Measurements from ENCODE around the gene CRX.
A peak's percentile ranks its signal among the peaks of the same experiment; 100 is the strongest.
"Not testable (repeated sequence)": the region's sequence is repeated elsewhere in the genome, so short reads cannot be mapped to it uniquely, and the experiment has no call there.

Gene CRX

GRCh38 chr19:47806435-47806834 lies 15.3 kb upstream of the CRX start:
- H3K36me3 ChIP-seq (ENCODE audit: insufficient read depth) = no peaks in the 10 kb centered on the region
- H3K4me1 ChIP-seq (ENCODE audit: low read depth, poor library complexity, severe bottlenecking) = no peaks in the 10 kb centered on the region
- no peak for TF ChIP-seq CTCF (conservative IDR thresholded peaks at IDR 0.05; ENCODE audit: low read depth, low read length)
- no peak overlapping the region for H3K4me2 ChIP-seq
- no peak overlapping the region for H3K9ac ChIP-seq
- H3K4me3 ChIP-seq (IDR thresholded peaks at IDR 0.05; ENCODE audit: insufficient read depth, low read depth, low read length) = no peak overlapping the region
- no peak overlapping the region for H2AFZ ChIP-seq (ENCODE audit: low read depth)
- H3K27ac ChIP-seq = no peak overlapping the region
- peaks cover 10% of the 10 kb centered on the region; the same call in 1 of the 2 replicates for H3K27me3 ChIP-seq (ENCODE audit: insufficient read depth, low read depth)
- no peaks in the 10 kb centered on the region for H3K79me2 ChIP-seq (ENCODE audit: insufficient read depth, low read depth)
- H4K20me1 ChIP-seq (ENCODE audit: insufficient read depth) = no peaks in the 10 kb centered on the region

GRCh38 chr19:47813304-47813994 lies 8.3 kb upstream of the CRX start:
- H3K79me2 ChIP-seq (ENCODE audit: insufficient read depth, low read depth) = no peaks in the 10 kb centered on the region
- peak; percentile 62; the same call in 1 of the 2 replicates for TF ChIP-seq CTCF (conservative IDR thresholded peaks at IDR 0.05; ENCODE audit: low read depth, low read length)
- peaks cover 46% of the 10 kb centered on the region for H3K27me3 ChIP-seq (ENCODE audit: insufficient read depth, low read depth)
- H3K4me2 ChIP-seq = no peak overlapping the region
- H3K9ac ChIP-seq = no peak overlapping the region
- H3K27ac ChIP-seq = no peak overlapping the region
- no peaks in the 10 kb centered on the region for H4K20me1 ChIP-seq (ENCODE audit: insufficient read depth)
- H3K36me3 ChIP-seq (ENCODE audit: insufficient read depth) = no peaks in the 10 kb centered on the region
- H3K4me1 ChIP-seq (ENCODE audit: low read depth, poor library complexity, severe bottlenecking) = no peaks in the 10 kb centered on the region
- H3K4me3 ChIP-seq (IDR thresholded peaks at IDR 0.05; ENCODE audit: insufficient read depth, low read depth, low read length) = no peak overlapping the region
- H2AFZ ChIP-seq (ENCODE audit: low read depth) = no peak overlapping the region

GRCh38 chr19:47813995-47814328 lies 7.8 kb upstream of the CRX start:
- Histone ChIP-seq H3K27ac (no peak overlapping the region), H3K27me3 (ENCODE audit: insufficient read depth, low read depth) (peaks cover 47% of the 10 kb centered on the region), H3K36me3 (ENCODE audit: insufficient read depth) (no peaks in the 10 kb centered on the region), H3K4me3 (IDR thresholded peaks at IDR 0.05; ENCODE audit: insufficient read depth, low read depth, low read length) (no peak overlapping the region), H3K79me2 (ENCODE audit: insufficient read depth, low read depth) (no peaks in the 10 kb centered on the region), H3K9ac (no peak overlapping the region), H2AFZ (ENCODE audit: low read depth) (no peak overlapping the region), H3K4me1 (ENCODE audit: low read depth, poor library complexity, severe bottlenecking) (no peaks in the 10 kb centered on the region), H3K4me2 (no peak overlapping the region), H4K20me1 (ENCODE audit: insufficient read depth) (no peaks in the 10 kb centered on the region)
- no peak for TF ChIP-seq CTCF (conservative IDR thresholded peaks at IDR 0.05; ENCODE audit: low read depth, low read length)

DNA sequence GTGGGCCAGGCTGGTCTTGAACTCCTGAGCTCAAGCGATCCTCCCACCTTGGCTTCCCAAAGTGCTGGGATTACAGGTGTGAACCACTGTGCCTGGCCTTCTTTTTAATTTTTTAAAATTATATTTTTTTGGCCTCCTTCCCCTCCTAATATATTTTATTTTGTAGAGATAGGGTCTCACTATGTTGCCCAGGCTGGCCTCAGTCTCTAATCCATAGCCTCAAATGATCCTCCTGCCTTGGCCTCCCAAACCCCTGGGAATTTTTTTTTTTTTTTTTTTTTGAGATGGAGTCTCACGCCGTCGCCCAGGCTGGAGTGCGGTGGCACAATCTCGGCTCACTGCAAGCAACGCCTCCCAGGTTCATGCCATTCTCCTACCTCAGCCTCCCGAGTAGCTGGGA lies 5.5 kb upstream of the CRX start:
- not testable (repeated sequence) for H4K20me1 ChIP-seq (ENCODE audit: insufficient read depth); H3K4me1 ChIP-seq (ENCODE audit: low read depth, poor library complexity, severe bottlenecking); H3K79me2 ChIP-seq (ENCODE audit: insufficient read depth, low read depth); H3K9ac ChIP-seq; H3K4me2 ChIP-seq; H2AFZ ChIP-seq (ENCODE audit: low read depth); H3K4me3 ChIP-seq (IDR thresholded peaks at IDR 0.05; ENCODE audit: insufficient read depth, low read depth, low read length); H3K36me3 ChIP-seq (ENCODE audit: insufficient read depth); H3K27ac ChIP-seq
- H3K27me3 ChIP-seq (ENCODE audit: insufficient read depth, low read depth) = peaks cover 70% of the 10 kb centered on the region

DNA sequence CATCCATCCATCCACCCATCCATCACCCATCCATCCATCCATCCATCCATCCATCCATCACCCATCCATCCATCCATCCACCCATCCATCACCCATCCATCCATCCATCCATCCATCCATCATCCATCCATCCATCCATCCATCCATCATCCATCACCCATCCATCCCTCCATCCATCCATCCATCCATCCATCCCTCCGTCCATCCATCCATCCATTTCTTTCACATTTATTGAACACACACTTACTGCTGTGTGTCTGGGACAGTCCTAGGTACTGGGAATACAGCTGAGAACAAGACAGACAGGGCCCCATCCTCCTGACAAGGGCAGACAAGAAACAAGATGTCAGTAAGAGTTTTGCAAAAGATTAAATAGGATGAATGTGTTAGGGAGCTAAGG lies 3.5 kb upstream of the CRX start:
- not testable (repeated sequence) for H3K36me3 ChIP-seq (ENCODE audit: insufficient read depth); H3K27ac ChIP-seq; H3K4me3 ChIP-seq (IDR thresholded peaks at IDR 0.05; ENCODE audit: insufficient read depth, low read depth, low read length); H2AFZ ChIP-seq (ENCODE audit: low read depth); H3K4me2 ChIP-seq; H4K20me1 ChIP-seq (ENCODE audit: insufficient read depth); H3K9ac ChIP-seq; H3K4me1 ChIP-seq (ENCODE audit: low read depth, poor library complexity, severe bottlenecking); H3K79me2 ChIP-seq (ENCODE audit: insufficient read depth, low read depth)
- peaks cover 77% of the 10 kb centered on the region for H3K27me3 ChIP-seq (ENCODE audit: insufficient read depth, low read depth)

Measured in KMS-11 (cell line).